Activated CD4-positive, alpha-beta T cell treated with anti-CD3 and anti-CD28 coated beads for 36 hours (primary cell): Measurements from ENCODE around the gene CFAP92. TPM values are rescaled to one million over a fixed set of nuclear protein-coding genes. Genes with fewer than 3 reads are reported as not detected.

Experiments used
- ATAC-seq: fragments of 200-7000 bp; cut with Tn5 transposase; one replicate; pipeline ENCODE4 v1.10.0; 2021; ENCODE audit warnings: mild to moderate bottlenecking, moderate library complexity
- CTCF ChIA-PET: fragments of 350-600 bp; sonication (Branson Sonifier 250); formaldehyde crosslinking; loops from one replicate; lab custom pipeline; 2021; ENCODE audit warnings: antibody characterized with exemption; lab: Charles Lee
- POLR2A ChIA-PET: fragments of 350-600 bp; sonication (Branson Sonifier 250); formaldehyde crosslinking; loops from one replicate; lab custom pipeline; 2021; ENCODE audit warnings: antibody characterized with exemption, inconsistent platforms; lab: Charles Lee
- DNase-seq: peaks from one replicate; pipeline ENCODE4 v3.0.0-alpha.2; 2020
- H3K27ac Mint-ChIP-seq: one replicate; pipeline ENCODE4 v1.8.0; 2021; ENCODE audit warnings: mixed read lengths
- H3K27me3 Mint-ChIP-seq: one replicate; pipeline ENCODE4 v1.8.0; 2021; ENCODE audit warnings: mixed read lengths
- H3K36me3 Mint-ChIP-seq: one replicate; pipeline ENCODE4 v1.8.0; 2021; ENCODE audit warnings: low read depth, mixed read lengths
- H3K4me1 Mint-ChIP-seq: one replicate; pipeline ENCODE4 v1.8.0; 2021; ENCODE audit warnings: mixed read lengths
- H3K4me3 Mint-ChIP-seq: one replicate; pipeline ENCODE4 v1.8.0; 2021; ENCODE audit warnings: mild to moderate bottlenecking, moderate library complexity, mixed read lengths
- H3K9me3 Mint-ChIP-seq: one replicate; pipeline ENCODE4 v1.8.0; 2021; ENCODE audit warnings: low read depth, mixed read lengths
- intact Hi-C, 2 experiments: fragments of 100-400 bp; cut with DNase I in 1 of 2; cut with micrococcal nuclease in 1 of 2; formaldehyde crosslinking; loops; one replicate each; pipeline versions ENCODE4 v1.14.2 to v1.15.1; 2022 to 2024; cut with DNase I, micrococcal nuclease
- total RNA-seq, 2 experiments: library from RNA; stranded (reverse); gene quantifications; one replicate each; pipeline ENCODE4 v1.2.3, GENCODE V29; 2021

Gene CFAP92
- total RNA-seq, 2 experiments from 2014 or later = 0.64 to 0.88 TPM

- Mint-ChIP-seq H3K4me3 (no peak overlapping the region), H3K27me3 (no peaks in the 10 kb centered on the region), H3K4me1 (peaks cover 12% of the 10 kb centered on the region), H3K9me3 (no peaks in the 10 kb centered on the region), H3K27ac (no peak overlapping the region), H3K36me3 (no peaks in the 10 kb centered on the region)
- intact Hi-C loops = no loop called here
- ATAC-seq (no peak), DNase-seq (no peak)
- ChIA-PET POLR2A (interaction anchor here (3.2 kb wide), 1 partner anchor 8 kb away, joined by 19 read pairs; no protein-coding TSS in a partner anchor), CTCF (interaction anchor here (0.6 to 4.1 kb wide), 5 partner anchors 9 to 54 kb away, joined by 3 to 62 read pairs (median 3); no protein-coding TSS in a partner anchor)
Measured at GRCh38 chr3:129025108-129025507, 31.2 kb upstream of the CFAP92 start.

- ChIA-PET POLR2A (no interaction called here), CTCF (interaction anchor here (1.4 kb wide), 1 partner anchor 138 kb away, joined by 3 read pairs; no protein-coding TSS in a partner anchor)
- Mint-ChIP-seq H3K4me3 (no peak overlapping the region), H3K4me1 (peaks cover 12% of the 10 kb centered on the region), H3K36me3 (no peaks in the 10 kb centered on the region), H3K27me3 (no peaks in the 10 kb centered on the region), H3K27ac (no peak overlapping the region), H3K9me3 (no peaks in the 10 kb centered on the region)
- ATAC-seq = no peak
- intact Hi-C loops = no loop called here
- no peak for DNase-seq
Measured at GRCh38 chr3:129023909-129024308, 30.0 kb upstream of the CFAP92 start.

GRCh38 chr3:129023008-129023358 is 29.1 kb upstream of the CFAP92 start:
- H3K4me3 Mint-ChIP-seq = no peak overlapping the region
- no peak for ATAC-seq

GRCh38 chr3:129022114-129023007 is 28.5 kb upstream of the CFAP92 start:
- POLR2A ChIA-PET = no interaction called here
- no peak overlapping the region for H3K27ac Mint-ChIP-seq
- no peaks in the 10 kb centered on the region for H3K27me3 Mint-ChIP-seq
- DNase-seq (no peak), ATAC-seq (no peak)
- intact Hi-C loops = no loop called here
- no peaks in the 10 kb centered on the region for H3K9me3 Mint-ChIP-seq
- H3K4me3 Mint-ChIP-seq = no peak overlapping the region
- peaks cover 21% of the 10 kb centered on the region for H3K4me1 Mint-ChIP-seq
- no peaks in the 10 kb centered on the region for H3K36me3 Mint-ChIP-seq
- CTCF ChIA-PET = interaction anchor here (0.6 to 2.5 kb wide), 5 partner anchors 9 to 223 kb away, joined by 3 to 11 read pairs (median 4); no protein-coding TSS in a partner anchor

More at GRCh38 chr3:129023008-129023358, 29.1 kb upstream of the CFAP92 start:
- Mint-ChIP-seq H3K4me1 (peaks cover 15% of the 10 kb centered on the region), H3K27ac (no peak overlapping the region), H3K36me3 (no peaks in the 10 kb centered on the region), H3K27me3 (no peaks in the 10 kb centered on the region), H3K9me3 (no peaks in the 10 kb centered on the region)
- intact Hi-C loops = no loop called here
- ChIA-PET CTCF (interaction anchor here (0.6 to 2.5 kb wide), 4 partner anchors 10 to 139 kb away, joined by 3 to 11 read pairs (median 4); no protein-coding TSS in a partner anchor), POLR2A (no interaction called here)
- DNase-seq = no peak

- no peaks in the 10 kb centered on the region for H3K9me3 Mint-ChIP-seq
- H3K4me3 Mint-ChIP-seq = no peak overlapping the region
- ATAC-seq (no peak), DNase-seq (no peak)
- ChIA-PET POLR2A (no interaction called here), CTCF (interaction anchor here (0.8 to 2.5 kb wide), 2 partner anchors 33 to 225 kb away, joined by 5 to 11 read pairs; no protein-coding TSS in a partner anchor)
- H3K4me1 Mint-ChIP-seq = peaks cover 24% of the 10 kb centered on the region
- H3K27me3 Mint-ChIP-seq = no peaks in the 10 kb centered on the region
- H3K36me3 Mint-ChIP-seq = no peaks in the 10 kb centered on the region
- H3K27ac Mint-ChIP-seq = no peak overlapping the region
- intact Hi-C loops = no loop called here
Measured at GRCh38 chr3:129021140-129021551, 27.3 kb upstream of the CFAP92 start.

GRCh38 chr3:129020691-129021090 is 26.8 kb upstream of the CFAP92 start:
- ChIA-PET POLR2A (no interaction called here), CTCF (interaction anchor here (0.7 kb wide), 1 partner anchor 33 kb away, joined by 4 read pairs; no protein-coding TSS in a partner anchor)
- peaks cover 25% of the 10 kb centered on the region for H3K4me1 Mint-ChIP-seq
- H3K27ac Mint-ChIP-seq = no peak overlapping the region
- DNase-seq = no peak
- H3K27me3 Mint-ChIP-seq = no peaks in the 10 kb centered on the region
- ATAC-seq = no peak
- no peaks in the 10 kb centered on the region for H3K36me3 Mint-ChIP-seq
- no peak overlapping the region for H3K4me3 Mint-ChIP-seq
- intact Hi-C loops = no loop called here
- H3K9me3 Mint-ChIP-seq = no peaks in the 10 kb centered on the region

- no peak for ATAC-seq
- DNase-seq = no peak
- Mint-ChIP-seq H3K27me3 (no peaks in the 10 kb centered on the region), H3K27ac (no peak overlapping the region), H3K4me3 (no peak overlapping the region), H3K36me3 (no peaks in the 10 kb centered on the region), H3K9me3 (no peaks in the 10 kb centered on the region), H3K4me1 (peaks cover 36% of the 10 kb centered on the region)
- intact Hi-C loops = no loop called here
- ChIA-PET CTCF (interaction anchor here (0.9 kb wide), 1 partner anchor 34 kb away, joined by 6 read pairs; no protein-coding TSS in a partner anchor), POLR2A (no interaction called here)
Measured at GRCh38 chr3:129019266-129019665, 25.4 kb upstream of the CFAP92 start.

- H3K27ac Mint-ChIP-seq = peak overlapping the region; percentile 3
- DNase-seq (no peak), ATAC-seq (no peak)
- peaks cover 36% of the 10 kb centered on the region for H3K4me1 Mint-ChIP-seq
- H3K9me3 Mint-ChIP-seq = no peaks in the 10 kb centered on the region
- POLR2A ChIA-PET = no interaction called here
- no peak overlapping the region for H3K4me3 Mint-ChIP-seq
- CTCF ChIA-PET = interaction anchor here (0.7 to 6.2 kb wide), 4 partner anchors 8 to 315 kb away, joined by 3 to 62 read pairs (median 5); no protein-coding TSS in a partner anchor
- H3K36me3 Mint-ChIP-seq = no peaks in the 10 kb centered on the region
- intact Hi-C loops = no loop called here
- H3K27me3 Mint-ChIP-seq = no peaks in the 10 kb centered on the region
Measured at GRCh38 chr3:129018751-129019150, 24.9 kb upstream of the CFAP92 start.

- ChIA-PET POLR2A (no interaction called here), CTCF (interaction anchor here (0.5 to 6.2 kb wide), 6 partner anchors 8 to 316 kb away, joined by 3 to 62 read pairs (median 5); no protein-coding TSS in a partner anchor)
- no peak for DNase-seq
- no peaks in the 10 kb centered on the region for H3K36me3 Mint-ChIP-seq
- H3K27ac Mint-ChIP-seq = no peak overlapping the region
- no peaks in the 10 kb centered on the region for H3K27me3 Mint-ChIP-seq
- intact Hi-C loops = no loop called here
- H3K4me1 Mint-ChIP-seq = peaks cover 36% of the 10 kb centered on the region
- H3K4me3 Mint-ChIP-seq = no peak overlapping the region
- ATAC-seq = no peak
- H3K9me3 Mint-ChIP-seq = no peaks in the 10 kb centered on the region
Measured at GRCh38 chr3:129018271-129018670, 24.4 kb upstream of the CFAP92 start.

- Mint-ChIP-seq H3K27me3 (no peaks in the 10 kb centered on the region), H3K4me1 (peaks cover 36% of the 10 kb centered on the region), H3K9me3 (no peaks in the 10 kb centered on the region), H3K27ac (peak overlapping the region; percentile 80), H3K36me3 (no peaks in the 10 kb centered on the region), H3K4me3 (no peak overlapping the region)
- ChIA-PET CTCF (interaction anchor here (0.8 to 6.2 kb wide), 8 partner anchors 9 to 139 kb away, joined by 5 to 62 read pairs (median 14); no protein-coding TSS in a partner anchor), POLR2A (interaction anchor here (2.1 kb wide), 1 partner anchor 9 kb away, joined by 19 read pairs; no protein-coding TSS in a partner anchor)
- no peak for ATAC-seq
- intact Hi-C loops = loop anchor here in 1 of 2 experiments (2.0 kb wide), 1 partner anchor 47 kb away; no protein-coding TSS in a partner anchor
- no peak for DNase-seq
Measured at GRCh38 chr3:129017484-129017899, 23.6 kb upstream of the CFAP92 start.
